GM19397 (cell line): Measurements from ENCODE around the gene BICD1.

Experiments used
- ATAC-seq: cut with Tn5 transposase; IDR thresholded peaks from one replicate; pipeline ENCODE4 v1.9.1; 2021; ENCODE audit warnings: mild to moderate bottlenecking, moderate library complexity; ENCODE audit not compliant: unreplicated experiment

Gene BICD1

GRCh38 chr12:32312049-32312670 lies 205.5 kb downstream of the BICD1 start:
- ATAC-seq, result no peak

GRCh38 chr12:32322354-32322753 lies 215.7 kb downstream of the BICD1 start:
- no peak for ATAC-seq

- no peak for ATAC-seq
Observed at GRCh38 chr12:32331133-32331532, 224.5 kb downstream of the BICD1 start.

- no peak for ATAC-seq
Observed at GRCh38 chr12:32332446-32332845, 225.8 kb downstream of the BICD1 start.

- no peak for ATAC-seq
Observed at GRCh38 chr12:32334371-32334777, 227.7 kb downstream of the BICD1 start.

GRCh38 chr12:32336261-32336660 lies 229.6 kb downstream of the BICD1 start:
- ATAC-seq, result no peak

GRCh38 chr12:32343496-32343895 lies 236.8 kb downstream of the BICD1 start:
- no peak for ATAC-seq

GRCh38 chr12:32344047-32344446 lies 237.4 kb downstream of the BICD1 start:
- ATAC-seq, result no peak

- no peak for ATAC-seq
Observed at GRCh38 chr12:32353540-32353939, 246.9 kb downstream of the BICD1 start.

GRCh38 chr12:32357601-32358249 lies 251.1 kb downstream of the BICD1 start:
- no peak for ATAC-seq

- no peak for ATAC-seq
Observed at GRCh38 chr12:32360956-32361355, 254.3 kb downstream of the BICD1 start.

- ATAC-seq, result no peak
Observed at GRCh38 chr12:32362892-32363291, 256.2 kb downstream of the BICD1 start.

- ATAC-seq, result no peak
Observed at GRCh38 chr12:32365473-32366064, 258.9 kb downstream of the BICD1 start.

- no peak for ATAC-seq
Observed at GRCh38 chr12:32366714-32367113, 260.1 kb downstream of the BICD1 start.

- no peak for ATAC-seq
Observed at GRCh38 chr12:32367381-32367780, 260.7 kb downstream of the BICD1 start.

- ATAC-seq, result no peak
Observed at GRCh38 chr12:32369202-32369601, 262.6 kb downstream of the BICD1 start.

GRCh38 chr12:32377344-32378055 lies 270.9 kb downstream of the BICD1 start:
- no peak for ATAC-seq

GRCh38 chr12:32379213-32379612 lies 272.6 kb downstream of the BICD1 start:
- ATAC-seq, result no peak

- no peak for ATAC-seq
Observed at GRCh38 chr12:32379667-32380066, 273.0 kb downstream of the BICD1 start.

GRCh38 chr12:32382226-32382625 lies 275.6 kb downstream of the BICD1 start:
- ATAC-seq, result no peak

GRCh38 chr12:32390572-32391219 lies 284.0 kb downstream of the BICD1 start:
- ATAC-seq, result no peak
